Tibial nerve (tissue), 4 donors: ENCODE results near the gene SRI.

Source experiments
- CTCF ChIP-seq, 5 experiments: fragments of 200-600 bp in 3 of 5; fragments of 450-650 bp in 2 of 5; sonication (generic) in 3 of 5; IDR thresholded peaks; one replicate each; pipeline ENCODE4 v1.5.1; 2016 to 2019; ENCODE audit warnings: antibody characterized with exemption in 5 of 5, mild to moderate bottlenecking in 3 of 5, moderate library complexity in 2 of 5
- EP300 ChIP-seq, 2 donors: sonication (generic); formaldehyde crosslinking; IDR thresholded peaks; one replicate each; pipeline ENCODE4 v1.6.1; 2017; ENCODE audit warnings: antibody characterized with exemption in 2 of 2, mild to moderate bottlenecking in 1 of 2
- POLR2A ChIP-seq, 2 donors: fragments of 450-650 bp; IDR thresholded peaks; one replicate each; pipeline ENCODE4 v1.6.1; 2017; ENCODE audit warnings: antibody characterized with exemption in 2 of 2, mild to moderate bottlenecking in 2 of 2, moderate library complexity in 2 of 2

GRCh38 chr7:88200789-88201188, 19.0 kb downstream of the SRI start:
- TF ChIP-seq CTCF (IDR thresholded peaks at IDR 0.05) (no peak), POLR2A (IDR thresholded peaks at IDR 0.05) (no peak), EP300 (IDR thresholded peaks at IDR 0.05) (no peak)
